Stimulated activated CD8-positive, alpha-beta memory T cell treated with anti-CD3 and anti-CD28 coated beads, Interleukin-12 subunit alpha, Interleukin-12 subunit beta, amount 100 ng/mL, for 24 hours (primary cell): ENCODE results near the gene CINP.

ENCODE experiments used
- DNase-seq: peaks from one replicate; pipeline ENCODE4 v3.0.0-alpha.2; 2020; ENCODE audit errors: extremely low read depth

Gene CINP

DNA sequence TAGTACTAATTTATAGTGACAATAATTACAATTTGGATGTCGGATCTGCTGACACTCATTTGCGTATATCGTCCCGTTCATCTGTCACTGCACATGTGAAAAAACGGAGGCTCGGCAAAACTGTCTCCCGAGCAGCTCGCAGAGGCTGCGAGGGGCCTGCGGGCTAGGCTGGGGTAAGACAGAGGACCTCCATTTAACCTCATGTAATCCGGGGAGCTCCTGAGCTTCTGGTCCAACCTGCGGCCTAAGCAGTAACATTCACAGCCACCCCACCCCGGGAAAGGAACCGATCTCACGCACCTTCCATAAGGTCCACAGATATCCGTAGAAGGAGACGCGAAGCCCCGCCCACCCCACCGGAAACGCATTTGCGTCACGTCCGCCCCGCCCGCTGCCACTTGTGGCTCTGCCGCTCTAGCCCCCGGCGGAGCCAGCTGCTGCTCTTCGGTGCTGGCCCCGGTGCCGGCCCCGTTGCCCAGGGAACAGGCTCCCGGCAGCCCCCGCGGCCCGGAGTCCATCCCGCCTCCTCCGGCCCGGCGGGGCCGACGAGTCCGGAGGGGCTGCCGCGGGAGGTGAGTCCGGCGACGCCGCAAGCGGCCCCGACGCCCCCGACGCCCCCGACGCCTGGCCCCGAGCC, at the start of gene CINP, which contains the start of gene TECPR2:
TSS of gene CINP (minus strand) at position 346 of the 637 bp plus-strand sequence. CDS start at position 307, 39 bp downstream.
TSS of gene TECPR2 (plus strand) at position 397 of the 637 bp plus-strand sequence. CDS start 13,781 bp downstream, outside the sequence.
- peak; percentile 94 for DNase-seq

DNA sequence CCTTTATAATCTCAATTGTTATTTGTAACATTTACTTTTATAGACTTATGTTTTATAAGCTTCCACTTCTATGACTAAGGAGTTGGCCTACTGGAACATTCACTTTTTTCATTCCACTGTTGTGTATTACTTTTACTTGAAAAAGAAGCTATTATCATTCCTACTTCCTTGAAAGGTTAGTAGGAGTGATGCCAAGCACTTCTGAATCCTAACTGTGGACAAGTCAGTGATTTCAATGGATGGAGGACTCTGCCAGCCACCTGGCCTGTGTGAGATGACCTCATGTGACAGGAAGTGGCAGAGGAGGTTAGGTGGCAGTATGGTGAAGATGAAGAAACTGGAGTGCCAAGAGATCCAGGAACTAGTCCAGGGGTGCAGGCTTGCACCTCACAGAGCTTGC, 46.0 kb upstream of the CINP start:
- DNase-seq: no peak

DNA sequence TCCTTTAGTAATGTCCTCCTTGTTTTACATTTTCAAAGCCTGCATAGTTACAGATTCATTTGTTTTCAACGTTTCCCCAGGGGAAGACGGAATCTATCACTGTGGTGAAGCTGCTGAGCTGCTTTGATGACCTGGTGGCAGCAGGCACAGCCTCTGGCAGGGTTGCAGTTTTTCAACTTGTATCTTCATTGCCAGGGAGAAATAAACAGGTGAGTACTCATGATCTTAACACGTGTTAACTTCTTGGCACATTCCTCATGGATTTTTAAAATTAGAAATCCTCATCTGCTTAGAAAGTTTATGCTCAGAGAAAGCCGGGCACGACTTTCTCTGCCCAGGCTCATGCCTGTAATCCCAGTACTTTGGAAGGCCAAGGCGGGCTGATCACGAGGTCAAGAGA, 44.6 kb upstream of the CINP start:
- DNase-seq: no peak

DNA sequence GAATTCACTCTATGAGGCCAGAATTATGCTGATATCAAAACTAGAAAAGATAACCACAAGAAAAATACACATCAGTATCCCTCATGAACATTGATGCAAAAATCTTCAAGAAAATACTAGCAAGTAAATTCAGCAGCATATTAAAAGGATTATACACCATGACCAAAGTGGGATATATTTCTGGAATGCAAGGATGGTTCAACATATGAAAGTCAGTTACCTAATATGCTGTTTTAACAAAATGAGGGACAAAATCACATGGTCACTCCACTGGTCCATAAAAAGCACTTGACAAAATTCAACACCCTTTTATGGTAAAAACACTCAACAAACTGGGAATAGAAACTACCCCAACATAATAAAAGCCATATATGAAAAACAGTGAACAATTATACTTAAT, 40.3 kb upstream of the CINP start:
- no peak for DNase-seq

DNA sequence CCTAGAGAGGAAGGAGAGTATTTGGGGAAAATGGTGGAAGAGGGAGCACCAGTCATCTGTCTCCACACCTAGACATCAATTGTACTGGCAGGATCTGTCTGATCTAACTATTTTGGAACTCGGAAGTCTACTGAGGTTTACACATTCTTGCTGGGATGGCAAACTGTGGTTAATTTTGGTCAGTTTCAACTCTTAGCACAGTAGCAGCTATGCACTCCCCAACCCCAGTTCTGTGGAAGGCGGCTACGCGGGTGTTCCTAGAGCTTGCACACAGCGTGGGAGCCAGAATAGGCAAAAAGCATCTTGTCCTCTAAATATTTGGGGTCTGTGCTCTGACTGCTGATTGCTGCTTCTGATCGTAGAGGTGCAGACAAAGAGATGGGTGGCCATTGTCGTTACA, 33.8 kb upstream of the CINP start:
- no peak for DNase-seq

DNA sequence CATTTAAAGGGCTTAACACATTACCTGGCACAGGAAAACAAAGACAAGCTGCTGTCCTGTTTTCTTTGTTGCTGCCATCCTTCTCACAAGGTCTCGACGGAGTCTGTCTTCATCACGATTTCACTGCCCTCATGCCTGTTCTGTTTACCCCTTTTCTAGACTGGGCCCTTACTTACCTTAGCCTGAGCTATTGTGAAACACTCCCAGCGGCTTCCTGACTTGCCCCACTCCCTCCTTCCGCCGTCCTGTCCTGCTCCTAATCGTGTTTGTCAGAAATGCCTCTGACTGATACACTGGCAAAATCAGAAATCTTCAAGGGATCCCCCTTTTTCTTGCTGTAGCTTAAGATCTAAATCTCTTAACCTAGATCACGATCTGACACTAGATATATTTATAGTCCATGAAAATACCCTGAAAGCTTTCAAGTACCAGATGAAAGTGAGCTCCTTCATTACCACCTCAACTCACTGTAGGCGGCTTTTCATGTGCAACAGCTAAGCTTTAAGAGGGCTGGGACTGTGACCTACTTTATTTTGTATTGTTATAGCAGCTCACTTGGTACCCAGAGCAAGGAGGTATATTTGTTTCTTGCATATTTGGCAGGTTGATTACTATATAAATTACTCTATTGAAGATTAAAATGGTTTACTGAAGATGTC, 32.2 kb upstream of the CINP start:
- DNase-seq: no peak

DNA sequence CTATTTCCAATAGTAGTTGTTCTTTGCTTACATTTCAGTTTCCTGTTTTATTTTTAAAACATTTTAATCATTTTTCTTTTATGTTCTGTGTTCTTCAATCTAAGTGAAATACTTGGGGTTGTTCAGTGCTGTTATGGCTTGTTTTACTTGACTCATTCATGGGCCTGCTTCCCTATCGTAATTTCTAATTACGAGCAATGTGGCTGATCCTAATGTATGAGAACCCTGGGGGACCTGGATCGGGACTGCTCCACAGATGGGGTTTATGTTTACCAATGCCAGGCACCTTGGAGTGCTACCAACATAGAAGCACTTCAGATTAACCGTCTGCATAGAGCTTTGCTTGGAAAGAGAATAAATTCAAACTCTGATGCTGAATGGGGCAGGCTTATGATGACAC, 29.8 kb upstream of the CINP start:
- no peak for DNase-seq

DNA sequence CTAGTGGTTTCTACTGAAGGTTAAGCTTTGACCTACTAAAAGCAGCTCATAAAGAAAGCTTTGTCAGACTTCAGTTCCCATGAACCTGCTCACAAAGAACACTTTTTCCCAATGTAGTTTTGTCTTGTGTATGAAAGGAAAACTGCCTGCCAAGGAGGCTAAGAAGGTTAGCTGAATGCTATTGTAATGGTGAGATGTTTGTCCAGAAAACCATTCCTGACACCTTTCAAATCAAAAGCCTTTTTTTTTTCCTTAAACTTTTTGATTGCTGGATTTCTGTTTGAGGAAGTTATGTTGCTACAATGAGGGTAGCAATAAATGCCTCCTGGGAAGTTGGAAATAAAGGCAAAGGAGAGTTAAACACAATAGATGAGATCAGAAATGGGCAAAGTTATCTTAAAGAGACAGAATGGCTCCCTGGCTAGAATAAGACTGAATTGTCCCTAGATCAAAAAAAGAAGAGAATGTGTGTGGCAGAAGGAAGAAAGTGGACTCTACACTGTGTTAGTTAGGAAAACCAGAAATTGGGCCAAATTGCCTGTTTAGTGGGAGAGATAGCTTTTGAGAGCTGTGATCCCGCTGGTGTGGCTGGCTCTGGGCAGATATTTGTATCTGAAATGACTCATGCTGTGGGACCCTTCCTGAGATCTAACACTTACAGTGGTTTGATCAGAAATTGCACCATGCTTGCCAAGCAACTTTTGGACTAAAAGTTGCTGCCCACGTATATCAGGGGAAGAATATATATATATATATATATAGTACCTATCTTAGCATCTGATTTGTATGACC, 27.6 kb upstream of the CINP start:
- no peak for DNase-seq

DNA sequence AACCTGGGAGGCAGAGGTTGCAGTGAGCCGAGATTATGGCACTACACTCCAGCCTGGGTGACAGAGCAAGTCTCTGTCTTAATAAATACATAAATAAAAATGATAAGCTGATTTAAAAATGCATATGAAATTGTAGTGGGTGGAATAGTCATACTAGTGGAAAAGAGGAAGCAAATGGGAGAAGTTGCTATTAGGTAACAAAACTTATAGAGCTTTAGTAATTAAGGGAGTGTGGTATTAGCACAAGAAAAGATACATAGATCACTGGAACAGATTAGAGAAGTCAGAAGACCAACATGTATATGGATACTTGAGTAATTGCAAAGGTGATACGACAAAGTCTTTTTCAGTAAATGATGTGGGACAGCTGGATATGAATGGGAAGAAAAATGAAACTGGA, 26.6 kb upstream of the CINP start:
- DNase-seq: no peak

DNA sequence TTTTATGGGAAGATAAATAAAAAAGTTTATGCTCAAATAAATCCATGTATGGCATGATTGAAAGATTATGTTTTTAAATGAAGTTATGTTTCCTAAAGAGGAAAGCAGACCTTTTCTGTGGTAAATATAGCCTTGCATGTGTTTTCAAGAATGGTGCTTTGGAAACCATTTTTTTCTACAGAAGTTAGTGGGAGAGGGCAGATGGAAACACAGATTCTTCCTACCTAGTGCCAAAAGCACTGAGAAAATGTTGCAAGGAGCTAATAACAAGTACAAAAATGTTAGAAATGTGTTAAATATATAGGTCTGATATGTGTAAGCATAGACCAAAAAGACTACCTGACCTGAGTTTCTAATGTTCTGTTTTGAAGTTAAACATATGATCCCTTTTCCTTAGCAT, 24.4 kb upstream of the CINP start:
- no peak for DNase-seq

DNA sequence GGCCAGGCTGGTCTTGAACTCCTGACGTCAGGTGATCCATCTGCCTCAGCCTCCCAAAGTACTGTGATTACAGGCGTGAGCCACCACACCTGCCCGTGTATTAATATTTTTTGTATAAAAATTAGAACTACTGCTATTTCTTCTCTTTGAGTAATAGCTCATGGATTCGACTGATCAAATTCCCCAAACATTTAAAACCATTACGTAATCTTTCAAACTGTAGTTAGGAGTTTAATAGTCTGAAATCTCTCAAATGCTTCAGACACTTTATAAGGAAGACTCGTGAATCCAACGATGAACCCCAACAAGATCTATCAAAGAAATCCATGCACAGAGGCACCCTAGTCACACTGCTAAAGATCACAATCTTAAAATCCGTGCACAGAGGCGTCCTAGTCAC, 16.1 kb upstream of the CINP start:
- no peak for DNase-seq

DNA sequence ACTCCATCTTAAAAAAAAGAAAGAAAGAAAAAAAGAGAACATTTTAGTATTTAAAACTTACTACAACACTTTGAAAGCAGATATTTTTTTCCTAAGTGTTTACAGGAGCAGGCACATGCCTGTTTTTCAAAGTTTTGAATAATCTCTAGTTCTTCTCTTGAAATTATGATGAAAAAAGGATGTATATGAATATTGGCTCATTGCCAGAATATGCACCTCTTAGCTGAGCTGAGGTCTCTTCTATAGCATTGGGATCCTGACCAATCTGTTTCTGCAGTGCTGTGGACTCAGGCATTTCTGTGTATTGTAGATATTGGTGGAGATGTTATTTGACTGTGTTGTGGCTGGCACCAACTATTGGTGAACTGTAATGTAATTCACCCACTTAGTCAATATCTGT, 15.0 kb upstream of the CINP start:
- DNase-seq: no peak

DNA sequence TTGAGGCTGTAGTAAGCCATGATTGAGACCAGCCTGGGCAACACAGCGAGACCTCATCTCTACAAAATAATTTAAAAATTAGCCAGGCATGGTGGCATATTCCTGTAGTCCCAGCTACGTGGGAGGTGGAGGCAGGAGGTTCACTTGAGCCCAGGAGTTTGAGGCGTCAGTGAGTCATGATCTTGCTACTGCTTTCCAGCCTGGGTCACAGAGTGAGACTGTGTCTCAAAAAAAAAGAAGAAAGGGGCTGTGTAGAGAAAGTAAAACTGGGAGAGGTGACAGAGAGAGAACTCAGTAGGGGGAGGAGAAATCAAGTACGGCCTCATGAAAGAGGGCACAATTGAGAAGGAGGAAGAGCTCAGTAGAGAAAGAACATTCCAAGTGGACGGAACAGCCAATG, 12.4 kb upstream of the CINP start:
- DNase-seq: no peak

DNA sequence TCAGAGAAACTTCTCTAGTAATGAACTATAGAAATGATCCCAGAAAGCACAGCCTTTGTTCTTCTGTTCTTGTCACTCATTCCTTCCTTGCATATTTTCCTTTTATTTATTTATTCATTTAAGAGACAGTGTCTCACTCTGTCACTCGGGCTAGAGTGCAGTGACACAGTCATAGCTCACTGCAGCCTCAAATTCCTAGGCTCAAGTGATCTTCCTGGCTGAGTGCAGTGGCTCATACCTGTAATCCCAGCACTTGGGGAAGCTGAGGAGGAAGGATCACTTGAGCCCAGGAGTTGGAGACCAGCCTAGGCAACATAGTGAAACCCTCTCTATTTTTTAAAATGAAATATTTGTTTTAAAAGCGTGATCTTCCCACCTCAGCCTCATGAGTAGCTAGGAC, 11.6 kb upstream of the CINP start:
- no peak for DNase-seq

DNA sequence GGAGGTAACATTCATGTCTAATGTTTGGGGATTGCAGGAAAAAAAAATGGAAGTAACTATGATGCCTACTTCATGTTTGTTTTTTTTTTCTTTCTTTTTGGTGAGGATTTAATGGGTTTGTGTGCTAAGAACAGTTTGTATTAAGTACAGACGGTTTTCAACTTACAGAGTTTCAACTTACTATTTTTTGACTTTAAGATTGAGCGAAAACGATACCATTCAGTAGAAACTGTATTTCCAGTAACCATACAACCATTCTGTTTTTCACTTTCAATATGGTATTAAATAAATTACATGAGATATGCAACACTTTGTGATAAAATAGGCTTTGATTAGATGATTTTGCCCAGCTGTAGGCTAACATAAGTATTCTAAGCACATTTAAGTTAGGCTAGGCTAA, 10.4 kb upstream of the CINP start:
- DNase-seq: no peak

DNA sequence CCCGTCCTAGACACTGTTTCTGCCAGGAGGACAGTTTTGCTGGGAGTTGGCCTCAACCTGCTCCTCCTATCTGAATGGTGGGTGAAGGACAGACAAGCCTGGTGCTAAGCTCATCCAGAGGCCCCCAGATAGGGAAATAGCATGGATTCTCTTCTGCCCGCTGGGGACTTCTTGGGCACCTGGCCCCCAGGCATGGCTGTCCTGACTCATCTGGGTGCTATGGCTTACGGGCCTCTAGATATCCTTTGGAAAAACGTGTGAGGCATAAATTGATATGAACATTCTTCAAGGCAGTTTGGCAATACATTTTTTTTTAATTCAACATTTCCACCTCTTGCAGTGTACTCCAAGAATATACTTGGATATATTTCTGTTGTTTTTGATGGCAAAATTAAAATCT, 8.7 kb upstream of the CINP start:
- DNase-seq: no peak

DNA sequence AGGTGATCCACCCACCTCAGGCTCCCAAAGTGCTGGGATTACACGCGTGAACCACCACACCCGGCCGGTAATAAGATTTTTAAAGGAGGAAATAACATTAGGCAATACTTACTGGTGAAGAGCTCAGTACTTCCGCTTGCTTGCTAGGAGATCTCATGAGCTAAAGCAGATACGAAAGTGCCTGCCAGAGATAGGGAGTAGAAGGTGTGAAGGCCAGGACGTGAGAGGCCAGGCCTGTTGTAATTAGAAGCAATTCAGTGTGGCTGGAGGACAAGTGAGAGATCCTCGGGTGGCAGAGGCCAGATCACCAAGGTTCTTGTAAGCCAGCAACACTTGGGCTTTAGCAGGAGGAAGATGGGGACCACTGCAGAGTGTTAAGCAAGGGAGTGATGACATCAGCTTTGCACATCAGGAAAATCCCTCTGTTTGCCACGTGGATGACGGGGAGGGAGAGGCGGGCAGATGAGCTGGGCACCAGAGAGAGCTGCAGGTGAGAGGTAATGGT, 7.7 kb upstream of the CINP start:
- no peak for DNase-seq

DNA sequence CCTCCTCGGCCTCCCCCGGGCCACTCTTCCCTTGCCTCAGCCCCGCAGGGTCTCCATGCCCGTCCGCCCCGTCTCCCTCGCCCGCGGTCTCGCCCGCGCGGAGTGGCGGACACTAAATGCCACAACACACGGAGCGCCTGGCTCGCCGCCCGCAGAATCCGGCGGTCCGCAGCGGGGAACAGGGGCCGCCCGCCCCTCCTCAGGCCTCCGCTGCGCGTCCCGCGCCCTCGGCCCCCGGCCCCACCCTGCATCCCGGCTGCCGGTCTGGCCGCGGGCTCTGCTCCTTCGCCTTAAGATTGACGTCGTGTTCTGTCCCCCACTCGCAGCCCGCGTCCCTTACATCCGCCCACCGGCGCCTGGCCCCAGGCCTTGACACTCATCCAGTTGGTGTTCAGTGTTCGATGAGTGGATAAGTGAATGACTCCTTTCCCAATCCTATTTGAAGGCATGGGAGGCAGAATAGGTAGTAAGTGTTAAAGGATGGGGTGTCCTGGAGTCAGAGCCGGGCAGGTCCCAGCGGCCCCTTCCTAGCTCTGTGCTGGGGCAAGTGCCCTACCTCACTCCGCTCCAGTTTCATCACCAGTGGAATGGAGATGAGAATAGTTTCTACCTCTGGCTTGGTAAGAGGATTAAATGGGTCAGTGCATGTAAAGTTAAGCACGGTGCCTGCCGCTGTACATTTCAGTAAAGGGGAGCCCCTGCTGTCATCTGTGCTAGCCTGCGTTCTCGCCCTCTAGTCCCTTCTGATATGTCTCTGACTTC, 673 bp upstream of the CINP start:
- DNase-seq: no peak

DNA sequence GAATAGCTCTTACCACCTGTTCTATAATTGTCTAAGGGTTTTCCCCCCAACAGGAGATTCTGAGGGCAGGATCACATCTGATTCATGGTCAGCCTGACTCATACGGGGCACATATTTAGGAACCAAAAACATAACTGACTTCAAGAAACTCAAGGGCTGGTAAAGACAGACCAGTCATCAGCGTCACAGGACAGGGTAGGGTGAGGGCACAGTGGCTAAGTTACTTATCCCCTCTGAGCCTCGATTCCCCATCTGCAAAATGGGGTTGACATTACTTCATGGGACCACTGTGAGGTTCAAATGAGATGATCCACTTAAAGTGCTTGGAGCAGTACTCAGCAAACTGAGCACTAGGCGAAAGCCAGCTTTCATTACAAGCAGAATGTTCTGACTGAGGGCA, 606 bp downstream of the CINP start:
- peak; percentile 39 for DNase-seq

DNA sequence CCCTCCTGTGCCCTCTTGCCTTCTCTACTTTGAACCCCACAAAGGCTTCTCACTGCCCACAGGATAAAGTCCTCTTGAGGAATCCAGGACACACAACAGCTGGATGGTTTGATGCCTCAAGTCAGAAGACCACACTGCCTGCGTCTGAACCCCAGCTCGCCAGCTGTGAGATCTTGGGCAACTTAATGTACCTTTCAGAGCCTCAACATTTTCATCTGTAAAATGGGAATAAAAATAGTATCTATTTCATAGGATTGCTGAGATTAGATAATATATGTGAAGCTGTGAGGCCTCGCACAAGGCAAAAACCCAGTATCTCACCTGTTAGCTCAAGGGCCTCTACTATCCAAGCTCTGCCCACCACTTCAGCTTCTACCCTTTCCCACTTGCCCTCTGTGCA, 2.3 kb downstream of the CINP start:
- no peak for DNase-seq

DNA sequence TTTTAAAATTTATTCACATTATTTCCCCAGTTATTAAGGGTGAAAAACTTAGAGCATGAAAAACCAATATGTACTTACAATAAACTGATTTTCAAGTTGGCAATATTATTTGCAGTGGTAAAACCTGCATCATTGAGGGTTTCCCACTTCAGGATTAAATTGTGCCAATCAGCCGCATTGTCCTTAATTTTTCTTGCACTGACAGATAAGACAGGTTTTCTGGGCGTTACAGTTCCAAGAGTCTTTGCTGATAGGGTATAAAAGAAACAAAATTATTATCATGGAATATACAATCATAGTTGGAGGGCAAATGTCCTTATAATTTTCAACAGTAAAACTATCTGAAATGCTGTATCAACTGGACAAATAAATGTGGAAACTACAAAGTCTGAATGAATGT, 3.3 kb downstream of the CINP start:
- DNase-seq: no peak

DNA sequence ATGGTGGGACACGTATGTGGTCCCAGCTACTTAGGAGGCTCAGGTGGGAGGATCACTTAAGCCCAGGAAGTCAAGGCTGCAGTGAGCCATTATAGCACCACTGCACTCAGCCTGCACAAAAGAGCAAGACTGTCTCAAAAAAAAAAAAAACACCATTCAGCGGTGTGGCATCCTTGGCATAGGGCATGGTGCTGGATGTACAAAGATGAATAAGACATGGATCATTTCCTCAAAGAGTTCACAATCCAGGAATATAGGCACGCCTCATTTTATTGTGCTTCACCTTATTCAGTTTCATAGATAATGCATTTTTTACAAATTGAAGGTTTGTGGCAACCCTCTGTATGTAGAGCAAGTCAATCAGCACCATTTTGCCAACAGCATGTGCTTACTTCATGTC, 6.4 kb downstream of the CINP start:
- DNase-seq: no peak
